AG09309 (cell line): Measurements from ENCODE around the gene GPR160.
A peak's percentile ranks its signal among the peaks of the same experiment; 100 is the strongest.

Experiments
- DNase-seq: peaks from one replicate; pipeline ENCODE4 v3.0.0-alpha.2; 2010; ENCODE audit warnings: low read depth
- H3K4me3 ChIP-seq: 2 replicates; pipeline ENCODE4 v1.5.1; 2011; ENCODE audit warnings: mild to moderate bottlenecking, low read depth, low read length, moderate library complexity; ENCODE audit not compliant: control insufficient read depth
- CTCF ChIP-seq: IDR thresholded peaks from 2 replicates; pipeline ENCODE4 v1.5.1; 2011; ENCODE audit warnings: mild to moderate bottlenecking, low read depth, low read length, inconsistent platforms; ENCODE audit not compliant: insufficient read depth, control insufficient read depth; ENCODE audit errors: missing control alignments

GPR160 gene

GRCh38 chr3:170076715-170077238 lies 39.0 kb downstream of the GPR160 start:
- no peak for TF ChIP-seq CTCF
- DNase-seq = peak; percentile 2
- no peak overlapping the region for H3K4me3 ChIP-seq

- no peak for DNase-seq
Observed at GRCh38 chr3:170077361-170077760, 39.6 kb downstream of the GPR160 start.

GRCh38 chr3:170078620-170079281 lies 41.0 kb downstream of the GPR160 start:
- no peak for DNase-seq
- TF ChIP-seq CTCF = no peak
- no peak overlapping the region for H3K4me3 ChIP-seq

More at GRCh38 chr3:170077361-170077760, 39.6 kb downstream of the GPR160 start:
- no peak overlapping the region for H3K4me3 ChIP-seq
- no peak for TF ChIP-seq CTCF

GRCh38 chr3:170079536-170080165 lies 41.9 kb downstream of the GPR160 start:
- DNase-seq = no peak
- no peak for TF ChIP-seq CTCF
- no peak overlapping the region for H3K4me3 ChIP-seq

GRCh38 chr3:170080605-170081004 lies 42.8 kb downstream of the GPR160 start:
- no peak overlapping the region for H3K4me3 ChIP-seq
- no peak for DNase-seq
- TF ChIP-seq CTCF = no peak

GRCh38 chr3:170081079-170081741 lies 43.4 kb downstream of the GPR160 start:
- no peak for DNase-seq
- no peak for TF ChIP-seq CTCF
- no peak overlapping the region for H3K4me3 ChIP-seq
